Putamen (tissue), 1 donor: Measurements from ENCODE around the gene DIPK1C.

Experiments used
- DNase-seq: peaks from one replicate; pipeline ENCODE4 v3.0.0-alpha.2; 2016; ENCODE audit warnings: low spot score

The DIPK1C gene

GRCh38 chr18:74482697-74483096, 25.6 kb upstream of the DIPK1C start:
- DNase-seq, result no peak

GRCh38 chr18:74480149-74480651, 23.1 kb upstream of the DIPK1C start:
- no peak for DNase-seq

GRCh38 chr18:74479486-74480148, 22.5 kb upstream of the DIPK1C start:
- DNase-seq, result no peak

- DNase-seq, result no peak
These were observed 21.8 kb upstream of the DIPK1C start for GRCh38 chr18:74478880-74479279.

GRCh38 chr18:74478316-74478715, 21.2 kb upstream of the DIPK1C start:
- no peak for DNase-seq

- DNase-seq, result no peak
These were observed 20.7 kb upstream of the DIPK1C start for GRCh38 chr18:74477771-74478170.

- DNase-seq, result peak; percentile 65
These were observed 19.0 kb upstream of the DIPK1C start for GRCh38 chr18:74476140-74476539.

- no peak for DNase-seq
These were observed 17.0 kb upstream of the DIPK1C start for GRCh38 chr18:74473976-74474640.

- DNase-seq, result no peak
These were observed 15.2 kb upstream of the DIPK1C start for GRCh38 chr18:74472312-74472711.

GRCh38 chr18:74468547-74469061, 11.5 kb upstream of the DIPK1C start:
- peak; percentile 43 for DNase-seq

GRCh38 chr18:74465775-74466174, 8.7 kb upstream of the DIPK1C start:
- DNase-seq, result no peak

- DNase-seq, result no peak
These were observed 6.9 kb upstream of the DIPK1C start for GRCh38 chr18:74463983-74464382.

- DNase-seq, result no peak
These were observed 6.1 kb upstream of the DIPK1C start for GRCh38 chr18:74463254-74463653.

GRCh38 chr18:74460825-74461224, 3.7 kb upstream of the DIPK1C start:
- no peak for DNase-seq

- DNase-seq, result peak; percentile 66
These were observed 2.8 kb upstream of the DIPK1C start for GRCh38 chr18:74459889-74460288.

GRCh38 chr18:74457725-74458421, 765 bp upstream of the DIPK1C start:
- DNase-seq, result peak; percentile 91

GRCh38 chr18:74456349-74457042, 612 bp downstream of the DIPK1C start:
- DNase-seq, result peak; percentile 39

GRCh38 chr18:74456017-74456348, 1.1 kb downstream of the DIPK1C start:
- no peak for DNase-seq

- no peak for DNase-seq
These were observed 1.7 kb downstream of the DIPK1C start for GRCh38 chr18:74455386-74455785.

- DNase-seq, result peak; percentile 93
These were observed 2.8 kb downstream of the DIPK1C start for GRCh38 chr18:74454279-74454751.

- no peak for DNase-seq
These were observed 3.4 kb downstream of the DIPK1C start for GRCh38 chr18:74453642-74454198.
